KOPT-K1 (cell line): ENCODE data around the gene ZNF736.
"Not testable (repeated sequence)": the region's sequence is repeated elsewhere in the genome, so short reads cannot be mapped to it uniquely, and the experiment has no call there.

Source experiments
- H3K27ac ChIP-seq: fragments of 200-600 bp; sonication (generic); 2 replicates; pipeline ENCODE4 v1.5.1; 2016; ENCODE audit warnings: antibody characterized with exemption, mild to moderate bottlenecking, low read depth, low read length; ENCODE audit not compliant: poor library complexity, severe bottlenecking
- H3K36me3 ChIP-seq: fragments of 200-600 bp; sonication (generic); 2 replicates; pipeline ENCODE4 v1.5.1; 2017; ENCODE audit warnings: antibody characterized with exemption, mild to moderate bottlenecking, low read length, moderate library complexity; ENCODE audit not compliant: insufficient read depth
- H3K9me3 ChIP-seq: fragments of 200-600 bp; sonication (generic); 2 replicates; pipeline ENCODE4 v1.5.1; 2017; ENCODE audit warnings: antibody characterized with exemption, low read length, mild to moderate bottlenecking; ENCODE audit not compliant: insufficient read depth, poor library complexity, severe bottlenecking

ZNF736 gene

DNA sequence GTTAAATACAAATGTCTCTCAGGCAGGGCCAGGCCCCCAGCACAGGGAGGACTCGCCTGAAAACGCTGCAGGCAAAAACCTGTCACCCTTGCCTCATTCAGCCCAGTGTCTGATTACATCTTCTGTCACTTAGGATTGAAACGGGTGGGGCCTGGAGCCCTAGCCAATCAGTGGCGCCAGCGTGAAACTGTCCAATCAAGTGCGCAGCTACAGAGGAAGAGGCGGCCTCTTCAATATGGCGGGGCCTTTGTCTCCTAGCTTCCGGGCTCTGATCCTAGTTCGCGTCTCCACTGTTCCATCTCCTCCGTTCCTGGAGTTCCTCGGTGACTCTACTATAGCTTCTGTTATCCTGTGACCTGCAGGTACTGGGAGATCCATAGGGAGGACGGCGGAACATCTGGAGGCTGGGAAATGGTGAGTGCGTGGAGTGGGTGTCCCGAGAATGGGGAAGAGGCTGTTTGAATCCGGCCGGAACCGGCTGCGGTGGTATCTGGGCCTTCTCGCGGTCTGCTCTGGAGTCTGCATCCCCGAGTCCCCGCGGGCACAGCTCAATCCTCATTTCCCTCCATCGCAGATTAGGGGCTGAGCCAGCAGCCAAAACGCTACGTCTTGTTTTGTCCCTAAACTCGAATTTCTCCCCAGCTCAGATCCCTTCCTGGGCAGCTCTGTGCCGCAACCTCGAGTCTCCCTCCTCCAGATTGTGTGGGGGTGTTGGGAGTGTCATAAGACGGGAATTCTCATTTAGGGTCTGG lies at the start of gene ZNF736:
ZNF736 (plus strand) TSS at position 222 of the 752 bp plus-strand sequence; CDS start at position 412, 190 bp downstream.
- Histone ChIP-seq H3K36me3 (peaks cover 31% of the 10 kb centered on the region; the same call in 1 of the 2 replicates), H3K9me3 (peaks cover 35% of the 10 kb centered on the region), H3K27ac (peak within 1 kb of the TSS; percentile 86)

- H3K9me3 ChIP-seq = peaks cover 36% of the 10 kb centered on the region
Measured at GRCh38 chr7:64266341-64266919, 47.3 kb upstream of the ZNF736 start.

DNA sequence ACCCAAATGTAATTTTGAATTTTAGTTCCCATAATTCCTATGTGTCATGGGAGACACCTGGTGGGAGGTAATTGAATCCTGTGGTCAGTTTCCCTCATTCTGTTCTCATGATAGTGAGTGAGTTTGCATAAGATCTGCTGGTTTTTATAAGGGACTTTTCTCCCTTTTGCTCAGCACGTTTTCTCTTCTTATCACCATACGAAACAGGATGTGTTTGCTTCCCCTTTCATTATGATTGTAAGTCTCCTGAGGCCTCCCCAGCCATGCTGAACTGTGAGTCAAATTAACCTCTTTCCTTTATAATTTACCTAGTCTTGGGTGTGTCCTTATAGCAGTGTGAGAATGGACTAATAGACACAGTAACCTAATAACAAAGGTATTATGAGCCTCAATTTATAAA lies 36.1 kb upstream of the ZNF736 start:
- Histone ChIP-seq H3K36me3 (no peaks in the 10 kb centered on the region), H3K27ac (no peak overlapping the region), H3K9me3 (no peaks in the 10 kb centered on the region)

More at GRCh38 chr7:64266341-64266919, 47.3 kb upstream of the ZNF736 start:
- H3K27ac ChIP-seq = no peak overlapping the region
- H3K36me3 ChIP-seq = no peaks in the 10 kb centered on the region

- H3K9me3 ChIP-seq = peaks cover 16% of the 10 kb centered on the region
- H3K36me3 ChIP-seq = no peaks in the 10 kb centered on the region
- no peak overlapping the region for H3K27ac ChIP-seq
Measured at GRCh38 chr7:64294701-64295420, 18.9 kb upstream of the ZNF736 start.

- H3K36me3 ChIP-seq, H3K27ac ChIP-seq: not testable (repeated sequence)
- H3K9me3 ChIP-seq = peaks cover 20% of the 10 kb centered on the region
Measured at GRCh38 chr7:64297418-64297817, 16.3 kb upstream of the ZNF736 start.

DNA sequence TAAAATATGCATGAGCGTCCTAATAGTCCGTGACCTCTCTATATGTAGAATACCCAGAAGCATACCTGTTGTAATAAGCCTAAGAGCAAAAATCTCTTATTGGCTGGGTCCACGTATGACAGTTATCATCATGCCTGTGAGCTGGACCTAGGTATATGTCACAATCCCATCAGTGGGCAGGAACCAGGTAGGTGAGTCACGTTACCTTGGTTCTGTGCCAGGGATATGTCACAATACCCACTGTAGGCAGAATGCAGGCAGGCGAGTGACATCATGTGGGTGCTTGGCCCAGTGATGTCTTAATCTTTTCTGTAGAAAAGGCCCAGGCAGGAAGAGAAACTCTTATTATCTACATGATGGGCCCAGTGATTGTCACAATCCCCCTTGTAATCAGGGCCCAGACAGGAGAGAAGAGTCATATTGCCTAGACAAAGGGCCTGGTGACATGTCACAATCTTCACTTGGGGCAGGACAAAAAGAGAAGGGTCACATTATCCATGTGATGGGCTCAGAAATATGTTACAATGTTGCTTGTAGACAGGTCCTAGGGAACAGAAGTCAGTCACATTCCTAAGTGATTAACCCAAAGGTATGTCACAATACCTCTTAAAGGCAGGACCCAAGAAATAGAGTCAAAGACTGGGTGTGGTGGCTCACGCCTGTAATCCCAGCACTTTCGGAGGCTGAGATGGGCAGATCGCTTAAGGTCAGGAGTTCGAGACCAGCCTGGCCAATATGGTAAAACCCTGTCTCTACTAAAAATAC lies 12.9 kb upstream of the ZNF736 start:
- peaks cover 24% of the 10 kb centered on the region for H3K9me3 ChIP-seq
- H3K36me3 ChIP-seq = no peaks in the 10 kb centered on the region
- H3K27ac ChIP-seq = no peak overlapping the region

GRCh38 chr7:64307254-64308015 lies 6.3 kb upstream of the ZNF736 start:
- H3K36me3 ChIP-seq = no peaks in the 10 kb centered on the region
- H3K9me3 ChIP-seq = peaks cover 4% of the 10 kb centered on the region

DNA sequence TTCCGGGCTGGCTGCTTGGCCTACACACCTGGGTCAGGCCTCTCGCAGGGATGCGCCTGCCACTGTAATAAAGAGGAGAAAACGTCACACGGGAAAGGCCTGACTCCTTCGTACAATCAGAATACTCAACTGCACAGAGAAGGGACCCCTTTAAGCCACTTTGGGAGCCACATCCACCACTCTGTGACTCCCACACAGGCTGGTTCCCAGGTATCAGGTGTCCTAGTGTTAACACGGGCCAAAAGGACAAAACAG lies 5.8 kb upstream of the ZNF736 start:
- peaks cover 4% of the 10 kb centered on the region for H3K9me3 ChIP-seq
- peak overlapping the region; percentile 69 for H3K27ac ChIP-seq
- no peaks in the 10 kb centered on the region for H3K36me3 ChIP-seq

More at GRCh38 chr7:64307254-64308015, 6.3 kb upstream of the ZNF736 start:
- peak overlapping the region; percentile 69 for H3K27ac ChIP-seq

DNA sequence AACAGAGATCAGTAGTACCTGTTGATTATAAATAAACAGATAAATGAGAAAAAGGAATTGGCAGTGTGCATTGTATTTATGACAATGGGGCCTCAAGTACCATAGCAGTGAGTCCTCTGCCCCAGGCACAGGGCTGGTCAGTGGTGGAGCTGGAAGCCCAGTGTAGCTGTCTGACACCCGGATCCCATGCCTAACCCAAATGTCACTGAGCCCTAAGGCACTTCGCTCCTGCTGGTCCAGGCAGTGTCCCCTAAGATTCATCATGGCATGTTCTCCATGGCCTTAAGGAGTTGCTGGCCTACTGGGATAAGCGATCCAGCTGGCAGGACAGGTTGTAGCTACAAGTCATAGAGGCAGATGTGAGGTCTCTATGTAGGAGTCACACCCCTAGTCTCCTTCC lies 3.3 kb upstream of the ZNF736 start:
- Histone ChIP-seq H3K9me3 (peaks cover 2% of the 10 kb centered on the region), H3K36me3 (peaks cover 5% of the 10 kb centered on the region; the same call in 1 of the 2 replicates), H3K27ac (no peak overlapping the region)

DNA sequence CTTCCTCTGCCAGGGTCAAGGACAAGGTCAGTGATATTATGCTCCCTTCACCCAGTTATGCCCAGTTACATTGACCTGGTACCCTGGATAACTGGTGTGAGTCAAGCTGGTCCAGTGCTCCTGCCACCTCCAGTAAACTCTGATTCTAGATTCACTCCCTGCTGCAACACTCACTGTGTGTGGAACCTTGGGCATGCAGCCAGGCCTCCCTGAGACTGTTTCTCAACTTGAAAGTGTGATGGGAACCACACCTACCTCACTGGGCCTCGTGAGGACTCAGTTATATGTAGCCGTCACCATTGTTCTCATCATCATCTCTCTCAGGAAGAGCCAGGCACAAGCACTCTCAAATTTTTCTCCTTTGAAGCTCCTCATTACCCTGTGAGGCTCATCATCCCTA lies 935 bp upstream of the ZNF736 start:
- peaks cover 25% of the 10 kb centered on the region; the same call in 1 of the 2 replicates for H3K36me3 ChIP-seq
- peak overlapping the region; percentile 12 for H3K27ac ChIP-seq
- H3K9me3 ChIP-seq = peaks cover 26% of the 10 kb centered on the region

DNA sequence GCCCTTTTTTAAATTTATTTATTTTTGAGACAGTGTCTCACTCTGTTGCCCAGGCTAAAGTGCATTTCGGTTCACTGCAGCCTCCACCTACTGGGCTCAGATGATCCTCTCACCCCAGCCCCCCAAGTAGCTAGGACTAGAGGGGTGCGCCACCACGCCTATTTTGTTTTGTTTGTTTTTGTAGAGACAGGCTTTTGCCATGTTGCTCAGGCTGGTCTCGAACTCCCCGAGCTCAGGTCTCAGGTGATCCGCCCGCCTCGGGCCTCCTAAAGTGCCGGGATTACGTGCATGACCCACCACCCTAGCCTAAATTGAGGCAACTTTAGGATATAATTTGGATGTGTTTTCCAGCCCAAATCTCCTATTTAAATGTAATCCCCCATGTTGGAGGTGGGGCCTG lies 805 bp downstream of the ZNF736 start:
- H3K27ac ChIP-seq = peak overlapping the region; percentile 86
- H3K9me3 ChIP-seq = peaks cover 39% of the 10 kb centered on the region
- H3K36me3 ChIP-seq = peaks cover 34% of the 10 kb centered on the region; the same call in 1 of the 2 replicates

DNA sequence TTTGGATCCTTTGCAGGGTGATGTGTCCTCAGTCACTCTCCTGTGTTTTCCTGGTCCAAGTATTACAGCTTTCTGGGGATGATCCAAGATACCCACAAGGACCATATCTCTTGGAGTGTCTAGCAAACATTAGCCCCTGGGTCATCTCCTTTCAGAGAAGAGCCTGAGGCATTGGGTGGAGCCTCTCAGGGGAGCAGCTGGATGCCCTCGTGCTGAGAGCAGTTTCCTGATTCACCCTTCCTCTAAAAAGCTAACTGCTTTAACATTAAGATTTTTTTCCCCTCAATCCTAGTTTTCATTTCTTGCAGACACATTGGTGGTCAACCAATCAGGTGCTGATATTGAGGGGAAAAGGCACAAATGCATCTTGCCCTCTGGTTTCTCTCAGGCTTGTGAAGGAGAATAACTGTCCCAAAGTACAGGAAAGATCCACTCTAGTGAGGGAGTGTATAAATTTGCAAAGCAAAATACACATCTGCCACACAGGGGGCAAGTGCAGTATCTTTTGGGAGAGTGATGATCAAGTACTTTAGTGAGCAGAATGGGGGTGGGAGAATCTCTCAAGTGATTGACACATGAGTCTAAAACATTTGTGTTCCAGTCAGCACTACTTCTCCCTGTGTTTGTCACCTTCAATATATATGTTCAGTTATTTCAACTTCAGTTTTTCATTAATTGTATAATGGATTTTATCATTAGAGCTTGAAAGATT lies 2.4 kb downstream of the ZNF736 start:
- peaks cover 48% of the 10 kb centered on the region for H3K36me3 ChIP-seq
- H3K27ac ChIP-seq = not testable (repeated sequence)
- H3K9me3 ChIP-seq = peaks cover 56% of the 10 kb centered on the region

GRCh38 chr7:64320547-64321513 lies 7.1 kb downstream of the ZNF736 start:
- no peak overlapping the region for H3K27ac ChIP-seq
- peaks cover 76% of the 10 kb centered on the region for H3K36me3 ChIP-seq
- peaks cover 95% of the 10 kb centered on the region for H3K9me3 ChIP-seq
